Activated CD4-positive, alpha-beta T cell treated with anti-CD3 and anti-CD28 coated beads, Interleukin-2, amount 50 U/mL, for 1 hour (primary cell): ENCODE results near the gene JUP.
"Not testable (repeated sequence)": the region's sequence is repeated elsewhere in the genome, so short reads cannot be mapped to it uniquely, and the experiment has no call there.

Experiments used
- DNase-seq: peaks from one replicate; pipeline ENCODE4 v3.0.0-alpha.2; 2020

The JUP gene

GRCh38 chr17:41777574-41778188, 8.8 kb downstream of the JUP start:
- no peak for DNase-seq

- no peak for DNase-seq
Measured at GRCh38 chr17:41777157-41777573, 9.3 kb downstream of the JUP start.

DNA sequence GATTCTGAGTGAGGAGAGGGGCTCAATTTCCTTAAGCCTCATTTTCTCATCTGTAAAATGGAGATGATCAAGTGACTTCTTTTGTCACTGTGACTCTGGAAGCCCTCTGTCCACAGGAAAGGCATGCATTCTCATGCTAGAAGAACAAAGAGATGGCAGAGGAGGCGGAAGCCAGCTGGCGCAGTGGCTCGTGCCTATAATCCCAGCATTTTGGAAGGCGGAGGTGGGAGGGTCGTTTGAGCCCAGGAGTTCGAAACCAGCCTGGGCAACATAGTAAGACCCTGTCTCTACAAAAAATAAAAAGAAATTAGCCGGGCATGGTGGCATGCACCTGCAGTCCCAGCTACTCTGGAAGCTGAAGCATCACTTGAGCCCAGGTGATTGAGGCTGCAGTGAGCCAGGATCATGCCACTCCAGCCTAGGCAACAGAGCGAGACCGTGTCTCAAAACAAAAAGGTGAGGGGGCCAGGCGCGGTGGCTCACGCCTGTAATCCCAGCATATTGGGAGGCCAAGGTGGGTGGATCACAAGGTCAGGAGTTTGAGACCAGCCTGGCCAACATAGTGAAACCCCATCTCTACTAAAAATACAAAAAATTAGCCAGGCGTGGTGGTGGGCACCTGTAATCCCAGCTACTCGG, 10.1 kb downstream of the JUP start:
- not testable (repeated sequence) for DNase-seq

- no peak for DNase-seq
Measured at GRCh38 chr17:41775394-41776226, 10.9 kb downstream of the JUP start.

GRCh38 chr17:41773731-41774193, 12.7 kb downstream of the JUP start:
- no peak for DNase-seq

DNA sequence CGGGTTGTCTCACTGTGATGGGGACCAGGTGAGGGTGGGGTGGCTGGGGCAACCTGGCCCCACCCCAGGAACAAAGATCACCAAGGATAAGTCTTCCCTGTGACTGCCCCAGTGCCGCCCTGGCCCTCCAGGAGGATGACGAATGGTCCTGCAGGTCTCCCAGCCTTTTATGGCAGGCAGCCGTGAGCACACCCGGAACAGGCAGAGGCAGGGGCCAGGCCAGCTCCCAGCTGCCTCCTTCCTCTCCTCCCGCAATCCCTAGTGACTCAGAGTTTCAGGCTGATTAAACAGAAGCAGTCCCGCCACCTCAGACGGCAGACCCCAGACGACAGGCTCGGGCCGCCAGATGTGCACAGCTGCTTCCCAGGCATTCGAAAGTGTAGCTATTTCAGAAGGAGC, 13.3 kb downstream of the JUP start:
- no peak for DNase-seq

DNA sequence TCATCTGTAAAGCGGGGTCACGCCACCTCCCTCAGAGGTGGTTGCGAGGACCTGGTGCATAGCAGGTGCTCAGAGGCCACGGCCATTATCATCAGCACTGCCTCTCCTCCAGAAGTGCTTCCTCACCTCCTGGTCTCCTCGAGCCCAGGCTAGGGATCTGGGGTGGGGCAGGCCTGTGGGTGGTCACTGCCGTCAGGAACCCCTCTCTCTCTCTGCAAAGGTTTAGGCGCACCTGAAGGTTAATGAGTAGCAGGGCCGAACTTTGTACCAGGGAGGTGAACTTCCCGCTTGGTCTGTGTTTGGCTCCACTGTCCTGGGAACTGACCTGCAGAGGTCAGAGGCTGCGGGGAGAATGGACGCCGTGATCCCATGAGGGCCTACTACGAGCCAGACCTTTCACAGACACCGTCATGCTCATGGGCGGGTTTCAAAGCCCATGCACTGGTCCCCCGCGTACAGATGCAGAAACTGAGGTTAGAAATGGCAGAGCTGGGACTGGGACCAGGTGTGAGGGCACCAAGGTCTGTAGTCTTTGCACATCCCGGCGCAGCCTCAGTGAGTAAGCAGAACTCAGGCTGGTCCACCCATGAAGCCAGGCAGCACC, 13.8 kb downstream of the JUP start:
- no peak for DNase-seq

DNA sequence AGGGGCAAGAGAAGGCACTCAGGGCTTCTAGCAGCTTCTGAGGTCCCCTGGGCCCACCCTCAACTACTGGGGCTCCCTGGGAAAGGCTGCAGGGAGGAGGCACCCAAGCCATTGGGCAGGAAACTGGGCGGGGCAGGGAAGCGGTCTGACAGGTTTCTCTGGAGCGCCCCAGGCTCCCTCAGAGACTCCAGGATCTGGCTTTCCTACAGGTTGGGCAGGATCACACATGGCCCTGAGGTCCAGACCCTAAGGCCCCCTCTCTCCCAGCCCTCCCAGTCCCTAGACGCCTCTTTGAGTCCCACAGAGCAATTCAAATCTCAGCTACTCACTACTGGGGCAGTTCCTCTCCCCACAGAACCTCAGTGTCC, 14.3 kb downstream of the JUP start:
- no peak for DNase-seq

DNA sequence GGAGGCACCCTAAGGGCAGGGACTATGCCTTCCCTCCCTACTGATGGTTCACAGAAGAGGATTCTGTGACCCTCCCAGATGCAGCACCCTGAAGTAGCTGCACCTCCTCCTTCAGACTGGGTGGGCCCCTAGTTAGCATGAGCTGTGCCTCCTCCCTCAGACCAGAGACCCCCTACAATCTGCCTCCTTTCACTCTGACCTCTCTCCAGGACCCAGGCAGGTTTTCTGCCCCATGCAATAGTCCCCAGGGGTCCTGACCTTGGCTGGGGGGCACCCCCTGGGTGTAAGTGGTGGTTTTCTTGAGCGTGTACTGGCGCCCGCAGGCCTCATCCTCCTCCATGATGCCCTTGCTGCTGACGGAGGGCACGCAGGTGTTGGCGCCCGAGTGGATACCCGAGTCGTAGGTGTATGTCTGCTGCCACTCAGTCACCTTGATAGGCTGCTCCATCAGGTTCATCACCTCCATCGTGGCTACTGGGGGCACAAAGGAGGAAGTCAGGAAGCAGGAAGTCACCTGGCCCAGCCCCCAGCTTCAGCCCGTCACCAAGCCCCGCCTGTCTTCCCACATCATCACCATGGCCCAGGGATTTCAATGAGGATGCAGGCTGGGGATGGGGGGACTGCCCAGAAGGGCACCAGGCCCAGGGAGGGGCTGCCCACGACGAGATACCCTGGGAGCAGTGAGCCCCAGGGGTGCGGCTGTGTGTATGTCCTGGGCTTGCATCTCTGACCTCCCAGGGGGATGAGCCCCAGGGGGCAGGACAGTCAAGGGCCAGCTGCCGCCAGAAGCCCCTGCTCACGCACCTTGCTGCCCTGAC, 14.9 kb downstream of the JUP start:
- DNase-seq: no peak

- no peak for DNase-seq
Measured at GRCh38 chr17:41769985-41770384, 16.5 kb downstream of the JUP start.

- DNase-seq: no peak
Measured at GRCh38 chr17:41769346-41769862, 17.1 kb downstream of the JUP start.

DNA sequence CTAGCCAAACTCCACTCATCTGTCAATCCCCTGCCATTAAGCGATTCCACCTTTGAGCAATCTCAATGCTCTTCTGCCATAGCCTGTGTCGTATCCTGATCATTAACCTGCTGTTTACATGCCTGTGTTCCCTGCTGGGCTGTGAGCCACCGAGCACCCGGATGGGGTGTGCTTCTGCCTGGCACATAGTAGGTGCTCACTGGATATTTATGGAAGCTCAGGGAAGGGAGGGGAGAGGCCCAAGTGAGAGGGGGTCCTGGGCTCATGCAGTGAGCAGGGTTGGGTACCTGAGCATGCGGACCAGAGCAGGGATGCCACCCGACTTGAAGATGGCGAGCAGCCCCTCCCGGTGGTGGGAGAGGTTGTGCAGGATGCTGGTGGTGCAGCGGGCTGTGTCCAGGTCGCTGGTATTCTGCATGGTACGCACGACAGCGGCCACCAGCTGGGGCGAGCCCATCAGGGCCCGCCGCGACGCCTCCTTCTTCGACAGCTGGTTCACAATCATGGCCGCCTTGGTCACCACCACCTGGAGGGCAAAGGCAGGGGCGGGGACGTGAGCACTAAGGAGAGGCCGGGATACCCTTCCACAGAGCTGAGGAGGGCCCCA, 17.7 kb downstream of the JUP start:
- DNase-seq: no peak

- no peak for DNase-seq
Measured at GRCh38 chr17:41767324-41768042, 19.0 kb downstream of the JUP start.

DNA sequence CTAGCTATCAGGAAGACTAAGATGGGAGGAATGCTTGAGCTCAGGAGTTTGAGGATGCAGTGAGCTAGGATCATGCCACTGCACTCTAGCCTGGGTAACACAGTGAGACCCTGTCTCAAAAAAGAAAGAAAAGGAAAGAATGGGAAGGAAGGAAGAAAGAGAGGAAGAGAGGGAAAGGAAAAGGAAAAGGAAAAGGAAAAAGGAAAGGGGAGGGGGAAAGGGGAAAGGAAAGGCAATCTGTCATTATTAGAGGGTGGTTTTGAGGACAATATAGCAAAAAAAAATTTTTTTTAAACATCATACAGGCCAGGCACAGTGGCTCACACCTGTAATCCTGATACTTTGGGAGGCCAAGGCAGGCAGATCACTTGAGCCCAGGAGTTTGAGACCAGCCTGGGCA, 20.4 kb downstream of the JUP start:
- no peak for DNase-seq

DNA sequence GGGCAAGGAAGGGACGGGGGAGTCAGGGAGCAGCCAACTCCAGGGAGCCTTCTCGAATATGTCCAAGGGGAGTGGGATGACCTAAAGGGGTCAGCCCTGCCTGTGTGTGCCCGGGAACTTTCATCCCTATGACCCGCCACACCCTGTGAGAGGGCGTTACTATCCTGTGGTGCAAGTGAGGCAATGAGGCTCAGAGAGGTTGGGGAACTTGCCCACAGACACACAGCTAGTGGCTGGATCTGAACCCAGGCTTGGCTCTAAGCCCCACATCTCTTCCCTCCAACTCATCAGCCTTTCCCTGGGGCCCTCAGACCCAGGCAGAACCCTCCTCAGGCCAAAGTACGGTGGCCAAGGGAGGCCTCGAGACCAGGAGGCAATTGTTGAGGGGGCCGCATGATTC, 23.2 kb downstream of the JUP start:
- no peak for DNase-seq

- no peak for DNase-seq
Measured at GRCh38 chr17:41762841-41763240, 23.7 kb downstream of the JUP start.

DNA sequence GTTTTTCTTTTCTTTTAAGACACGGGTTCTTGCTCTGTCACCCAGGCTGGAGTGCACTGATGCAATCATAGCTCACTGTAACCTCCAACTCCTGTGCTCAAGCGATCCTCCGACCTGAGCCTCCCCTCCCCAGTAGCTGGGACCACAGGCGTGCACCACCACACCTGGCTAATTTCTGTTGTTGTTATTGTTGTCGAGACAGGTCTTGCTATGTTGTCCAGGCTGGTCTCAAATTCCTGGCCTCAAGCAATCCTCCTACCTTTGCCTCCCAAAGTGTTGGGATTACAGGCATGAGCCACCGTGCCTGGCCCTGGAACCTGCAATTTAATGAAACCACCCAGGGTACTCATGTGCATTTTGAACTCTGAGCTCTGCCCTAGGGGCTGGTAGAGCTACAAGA, 24.1 kb downstream of the JUP start:
- DNase-seq: no peak

DNA sequence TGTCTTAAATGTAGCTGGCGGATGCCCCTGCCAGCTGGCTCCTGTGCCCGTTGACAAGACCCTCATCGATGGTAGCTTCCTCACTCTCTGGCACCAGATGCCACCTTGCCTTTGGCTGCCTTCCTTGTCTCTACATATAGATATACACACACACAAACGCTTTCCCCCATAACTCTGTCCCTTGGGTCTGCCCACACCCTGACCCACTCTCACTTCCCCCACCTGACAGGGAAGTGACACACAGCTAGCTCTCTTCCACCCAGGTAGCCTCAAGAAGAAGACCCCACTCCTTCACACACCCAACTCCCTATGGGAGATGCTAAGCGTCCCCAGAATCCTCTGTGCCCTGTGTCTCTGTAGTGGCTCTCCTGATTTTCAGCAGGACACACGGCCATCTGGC, 25.6 kb downstream of the JUP start:
- DNase-seq: no peak

- no peak for DNase-seq
Measured at GRCh38 chr17:41758601-41759000, 27.9 kb downstream of the JUP start.

GRCh38 chr17:41754066-41754465, 32.4 kb downstream of the JUP start:
- no peak for DNase-seq

- DNase-seq: no peak
Measured at GRCh38 chr17:41751288-41751687, 35.2 kb downstream of the JUP start.
